ENCODE measurements around the gene DENND1C.

DNA sequence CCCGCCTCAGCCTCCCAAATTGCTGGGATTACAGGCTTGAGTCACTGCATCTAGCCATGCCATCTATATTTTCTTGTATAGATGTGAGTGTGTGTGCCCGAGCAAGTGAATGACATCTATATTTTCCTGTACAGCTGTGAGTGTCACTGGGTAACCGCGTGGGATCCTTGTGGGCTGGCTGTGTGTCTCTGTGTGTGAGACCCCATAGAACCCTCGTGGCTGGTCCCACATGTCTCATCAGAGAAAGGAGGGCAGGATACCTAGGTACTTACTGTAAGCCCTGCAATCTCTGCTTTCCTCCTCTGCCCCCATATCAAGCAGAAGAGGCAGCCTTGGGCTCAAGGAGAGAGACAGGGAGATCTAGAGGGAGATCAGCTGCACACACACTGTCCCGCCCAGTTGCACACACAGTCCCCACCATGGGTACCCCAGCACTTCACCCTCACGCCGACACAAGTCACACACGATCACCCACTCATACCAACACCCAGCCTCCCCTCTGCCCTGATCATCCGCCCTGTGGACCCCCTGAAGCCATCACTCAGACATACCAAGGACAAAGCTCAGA lies 655 bp downstream of the DENND1C start:
- TF ChIP-seq, protein P1, sequence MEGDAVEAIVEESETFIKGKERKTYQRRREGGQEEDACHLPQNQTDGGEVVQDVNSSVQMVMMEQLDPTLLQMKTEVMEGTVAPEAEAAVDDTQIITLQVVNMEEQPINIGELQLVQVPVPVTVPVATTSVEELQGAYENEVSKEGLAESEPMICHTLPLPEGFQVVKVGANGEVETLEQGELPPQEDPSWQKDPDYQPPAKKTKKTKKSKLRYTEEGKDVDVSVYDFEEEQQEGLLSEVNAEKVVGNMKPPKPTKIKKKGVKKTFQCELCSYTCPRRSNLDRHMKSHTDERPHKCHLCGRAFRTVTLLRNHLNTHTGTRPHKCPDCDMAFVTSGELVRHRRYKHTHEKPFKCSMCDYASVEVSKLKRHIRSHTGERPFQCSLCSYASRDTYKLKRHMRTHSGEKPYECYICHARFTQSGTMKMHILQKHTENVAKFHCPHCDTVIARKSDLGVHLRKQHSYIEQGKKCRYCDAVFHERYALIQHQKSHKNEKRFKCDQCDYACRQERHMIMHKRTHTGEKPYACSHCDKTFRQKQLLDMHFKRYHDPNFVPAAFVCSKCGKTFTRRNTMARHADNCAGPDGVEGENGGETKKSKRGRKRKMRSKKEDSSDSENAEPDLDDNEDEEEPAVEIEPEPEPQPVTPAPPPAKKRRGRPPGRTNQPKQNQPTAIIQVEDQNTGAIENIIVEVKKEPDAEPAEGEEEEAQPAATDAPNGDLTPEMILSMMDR (IDR thresholded peaks at IDR 0.05): no peak
- TF ChIP-seq EP300 (IDR thresholded peaks at IDR 0.05) (no peak), POLR2A (IDR thresholded peaks at IDR 0.05) (no peak)
